HG03432 (cell line): ENCODE data around the gene MMAB.

ENCODE experiments used
- ATAC-seq: cut with Tn5 transposase; IDR thresholded peaks from one replicate; pipeline ENCODE4 v1.9.1; 2021; ENCODE audit warnings: mild to moderate bottlenecking, moderate library complexity; ENCODE audit not compliant: unreplicated experiment

The MMAB gene

DNA sequence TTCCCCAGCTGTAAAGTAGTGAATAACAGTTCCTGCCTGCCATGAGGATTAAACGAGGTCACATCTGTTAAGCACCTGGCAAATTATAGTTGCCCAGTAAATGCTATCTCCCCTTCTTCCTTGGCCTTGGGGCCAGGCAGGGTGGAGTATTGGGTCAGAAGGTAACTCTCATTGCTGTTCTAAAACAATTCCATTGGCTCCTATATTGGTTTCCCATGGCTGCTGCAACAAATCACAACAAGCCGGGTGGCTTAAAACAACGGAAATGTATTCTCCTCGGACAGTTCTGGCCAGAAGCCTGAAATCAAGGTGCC is 31.9 kb downstream of the MMAB start:
- ATAC-seq = no peak

DNA sequence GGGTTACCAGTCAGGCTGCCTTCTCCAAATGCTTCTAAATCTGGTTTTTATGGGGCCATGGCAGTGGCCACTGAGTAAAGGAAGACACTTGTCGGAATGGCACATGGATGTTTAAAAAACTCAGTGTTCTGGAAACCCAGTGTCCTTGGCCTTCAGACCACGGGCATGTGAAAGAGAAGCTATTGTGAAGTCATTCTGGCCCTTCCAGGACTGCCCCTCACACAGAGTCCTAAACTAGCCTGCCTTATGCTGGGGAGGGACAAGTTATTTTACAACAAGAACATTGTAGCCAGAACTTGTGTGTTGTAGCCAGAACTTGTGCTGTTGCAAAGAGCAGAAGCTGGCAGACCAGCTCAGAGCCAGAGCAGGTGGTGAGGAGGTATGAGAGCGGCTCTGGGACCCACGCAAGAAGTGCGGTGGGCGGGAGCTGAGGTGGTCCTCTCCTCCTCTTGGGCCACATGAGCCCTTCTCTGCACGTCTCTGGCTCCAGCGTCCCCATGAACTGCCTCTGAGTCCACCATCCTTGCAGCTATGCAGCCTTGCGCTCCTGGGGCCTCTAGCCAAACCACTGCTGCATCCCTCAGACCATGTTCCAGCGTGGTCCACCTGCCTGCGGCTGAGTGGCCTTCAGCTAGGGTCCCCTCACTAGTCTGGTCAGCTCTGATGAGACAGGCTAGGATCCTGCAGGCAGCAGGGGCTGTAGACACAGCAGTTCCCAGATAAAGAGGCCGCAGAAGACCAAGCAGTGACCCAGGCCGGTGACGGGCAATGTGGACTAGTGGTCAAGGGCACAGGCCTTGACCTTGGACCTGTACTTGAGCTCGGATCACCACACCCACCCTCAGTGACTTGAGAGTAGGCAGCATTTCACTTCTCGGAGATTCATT is 32.5 kb downstream of the MMAB start:
- no peak for ATAC-seq

DNA sequence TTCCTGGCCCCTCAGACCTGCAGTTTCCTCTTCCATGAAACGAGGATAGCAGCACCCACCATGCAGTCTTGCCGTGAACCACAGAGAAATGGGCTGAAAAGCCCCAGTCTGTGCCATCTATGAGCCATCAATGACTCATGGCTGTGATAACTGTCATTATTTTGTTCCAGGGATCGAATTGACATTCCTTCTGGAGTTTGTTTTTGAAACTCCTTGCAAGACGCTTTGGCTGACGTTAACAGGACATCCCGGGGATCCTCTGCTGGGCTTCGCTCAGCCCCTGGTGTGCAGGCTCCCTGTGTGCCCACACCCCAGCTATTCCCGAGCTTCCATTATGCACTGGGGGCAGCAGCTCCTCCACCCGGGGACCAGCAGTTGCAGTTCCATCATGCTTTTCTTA is 33.8 kb downstream of the MMAB start:
- no peak for ATAC-seq

DNA sequence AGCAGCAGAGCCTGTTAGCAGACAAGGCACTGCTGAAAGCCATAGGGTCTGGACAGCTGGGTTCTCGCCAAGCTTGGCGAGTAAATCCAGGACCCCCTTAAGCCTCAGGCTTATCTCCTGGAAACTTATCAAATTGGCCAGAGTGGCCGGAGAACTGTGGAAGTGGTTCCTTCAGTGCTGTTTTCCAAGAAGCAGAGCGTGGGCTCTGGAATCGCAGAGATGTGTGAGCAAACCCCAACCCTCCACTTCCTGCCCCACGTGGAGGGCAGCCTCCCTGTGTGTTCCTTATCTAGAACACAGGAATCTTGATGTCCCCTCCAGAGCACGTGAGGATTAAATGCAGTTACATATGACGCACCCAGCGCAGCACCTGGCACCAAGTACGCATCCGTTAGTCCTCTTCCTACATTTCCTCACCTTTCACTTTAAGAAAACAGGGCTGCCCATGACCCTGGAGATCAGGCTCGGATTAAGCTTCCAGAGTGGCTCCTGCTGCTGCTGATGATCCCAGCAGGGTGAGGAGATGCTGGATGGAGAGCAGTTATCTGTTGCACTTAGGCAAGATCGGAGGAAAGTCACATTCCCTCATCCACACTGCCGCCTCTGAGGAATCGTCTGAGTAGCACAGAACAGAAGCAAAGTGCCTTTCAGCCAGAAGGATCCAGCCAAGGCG is 35.0 kb downstream of the MMAB start:
- ATAC-seq = no peak

DNA sequence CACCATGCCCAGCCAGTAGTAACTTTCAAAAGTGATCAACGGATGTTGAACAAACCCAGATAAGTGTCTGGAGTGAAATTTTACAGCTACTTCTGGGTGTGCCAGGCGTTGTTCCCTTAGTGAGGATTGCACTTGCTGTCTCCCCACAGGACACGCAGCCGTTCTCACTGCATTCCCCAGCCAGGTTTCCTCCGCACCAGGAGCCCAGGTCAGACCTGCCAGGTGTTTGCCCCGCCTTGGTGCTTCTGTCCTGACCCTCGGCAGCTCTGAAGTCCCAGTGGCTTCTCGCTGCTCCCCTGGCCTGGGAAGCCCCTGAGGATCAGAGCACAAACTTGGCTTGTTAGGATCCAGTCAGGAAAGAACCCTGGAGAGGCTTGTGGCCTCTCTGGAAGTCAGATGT is 36.2 kb downstream of the MMAB start:
- ATAC-seq = no peak

DNA sequence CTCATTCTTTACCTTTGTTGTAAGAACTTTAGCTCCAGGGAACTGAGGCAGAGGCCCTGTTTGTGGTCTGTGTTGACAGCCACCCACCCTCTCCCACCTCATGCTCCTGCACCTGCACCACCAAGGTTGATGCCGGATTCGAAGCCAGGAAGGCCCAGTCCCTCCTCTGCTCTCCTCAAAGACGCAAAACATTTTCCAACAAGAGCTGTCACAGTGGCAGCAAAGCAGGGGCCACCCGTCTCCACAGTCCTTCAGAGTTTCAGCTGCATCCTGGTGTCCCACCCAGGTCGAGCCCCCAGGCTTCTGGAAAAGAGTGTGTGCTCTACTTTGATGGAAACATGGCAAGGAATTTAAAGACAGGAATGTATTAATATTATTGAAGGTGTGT is 37.4 kb downstream of the MMAB start:
- no peak for ATAC-seq

DNA sequence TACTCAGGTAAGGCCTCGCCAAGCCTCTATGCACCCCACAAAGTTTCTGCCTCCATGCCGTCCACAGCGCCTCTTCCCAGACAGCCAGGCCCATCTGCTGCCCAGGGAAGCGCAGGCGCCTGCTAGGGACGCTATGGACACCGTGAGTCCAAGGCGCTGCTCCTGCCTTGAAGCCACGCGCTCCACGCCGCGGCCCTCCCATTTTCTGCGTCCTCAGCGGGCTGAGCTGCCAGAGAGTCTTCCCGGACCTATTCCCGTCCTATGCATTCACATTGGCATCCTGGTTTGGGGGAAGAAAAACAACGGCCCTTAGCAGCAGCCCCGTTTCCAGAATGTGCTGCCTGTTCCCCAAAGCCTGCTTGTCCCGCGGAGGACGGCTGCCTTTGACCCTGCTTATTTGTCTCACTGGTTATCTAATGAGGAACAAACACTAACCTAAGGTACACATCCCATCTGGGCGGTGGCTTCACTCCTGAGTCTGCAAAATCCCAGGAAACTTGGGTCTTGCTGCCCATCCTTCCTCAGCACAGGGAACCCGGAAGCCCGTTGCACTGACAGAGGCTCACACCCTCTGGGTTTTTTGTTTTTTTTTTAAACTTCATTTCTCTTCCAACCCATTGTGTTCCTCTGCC is 38.0 kb downstream of the MMAB start:
- ATAC-seq = no peak

DNA sequence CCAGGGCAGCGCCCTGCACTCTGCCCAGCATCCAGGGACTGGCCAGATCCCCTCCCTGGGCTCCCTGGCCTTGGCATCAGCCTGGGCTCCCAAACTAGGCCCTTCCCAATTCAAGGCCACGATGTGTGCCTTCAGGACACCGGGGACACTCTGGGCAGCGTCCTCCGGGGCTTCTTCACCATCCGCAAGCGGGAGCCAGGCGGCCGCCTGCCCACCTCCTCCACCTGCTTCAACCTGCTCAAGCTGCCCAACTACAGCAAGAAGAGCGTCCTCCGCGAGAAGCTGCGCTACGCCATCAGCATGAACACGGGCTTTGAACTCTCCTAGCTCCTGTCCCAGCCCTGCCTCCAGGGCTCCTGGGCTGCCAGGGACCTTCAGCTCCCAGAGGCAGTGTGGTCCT is 38.8 kb downstream of the MMAB start:
- ATAC-seq = no peak

DNA sequence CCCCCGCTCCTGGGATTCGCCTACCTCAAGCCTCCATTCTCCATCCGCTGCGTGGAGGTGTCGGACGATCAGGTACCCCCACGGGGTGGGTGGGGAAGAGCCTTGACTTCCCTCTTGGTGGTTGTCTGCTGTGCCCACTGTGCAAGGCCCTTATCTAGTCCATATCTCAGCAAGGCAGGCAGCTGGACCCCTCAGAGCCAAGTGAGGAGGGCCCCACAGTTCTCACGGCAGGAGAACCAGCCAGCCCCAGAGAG is 39.9 kb downstream of the MMAB start:
- ATAC-seq = no peak

DNA sequence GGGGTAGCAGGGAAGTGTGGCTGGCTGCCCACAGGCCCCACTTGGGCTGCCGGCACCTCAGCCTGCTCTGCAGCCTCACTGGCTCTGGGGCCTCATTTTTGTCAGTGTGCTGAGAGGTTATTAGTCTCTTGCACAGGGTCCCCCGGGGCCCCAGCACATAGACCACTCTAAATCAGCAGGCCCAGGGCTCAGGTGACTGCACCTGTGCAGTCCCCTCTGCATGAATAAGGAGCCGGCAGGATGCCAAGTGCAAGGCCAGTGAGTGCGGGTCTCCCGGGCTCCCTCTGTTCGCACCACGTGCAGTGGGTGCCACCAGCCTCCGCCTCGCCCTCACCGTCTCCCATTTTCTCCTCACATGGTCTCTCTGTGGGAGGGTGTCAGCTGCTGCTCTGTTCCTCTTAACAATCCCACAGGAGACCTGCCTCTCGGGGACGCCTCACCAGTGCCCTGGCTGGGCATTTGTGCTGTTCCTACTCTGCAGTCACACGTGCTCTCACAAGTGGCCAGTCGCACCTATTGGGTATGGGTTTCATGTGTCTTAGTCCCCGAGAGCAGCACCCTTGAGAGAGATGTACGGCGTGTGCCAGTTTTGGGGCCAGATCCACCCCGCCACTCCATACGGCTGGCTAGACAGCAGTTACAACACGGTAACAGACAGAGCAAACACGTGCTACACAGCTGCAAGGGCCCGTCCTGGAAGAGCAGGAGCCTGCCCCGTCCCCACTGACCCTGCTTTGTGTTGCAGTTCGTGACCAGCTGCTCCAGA is 40.4 kb downstream of the MMAB start:
- no peak for ATAC-seq

DNA sequence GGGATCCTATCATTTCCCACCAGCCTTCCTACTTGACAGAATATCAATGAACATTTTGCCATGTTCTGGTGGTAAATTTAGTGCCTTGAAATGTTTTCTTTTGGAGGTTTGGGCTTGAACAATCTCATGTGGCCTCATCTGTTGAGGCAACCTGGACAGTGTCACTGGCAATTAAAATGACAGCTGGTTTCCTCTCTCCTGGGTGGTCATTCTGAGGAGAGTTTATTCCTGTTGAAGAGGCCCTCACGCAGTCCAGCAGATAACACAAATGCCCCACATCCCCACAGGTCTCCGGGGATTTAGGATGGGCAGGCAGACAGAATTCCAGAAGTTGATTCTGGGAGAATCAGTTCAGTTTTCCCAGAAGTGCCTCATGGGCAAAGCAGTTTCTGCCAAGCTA is 41.9 kb downstream of the MMAB start:
- ATAC-seq = no peak

DNA sequence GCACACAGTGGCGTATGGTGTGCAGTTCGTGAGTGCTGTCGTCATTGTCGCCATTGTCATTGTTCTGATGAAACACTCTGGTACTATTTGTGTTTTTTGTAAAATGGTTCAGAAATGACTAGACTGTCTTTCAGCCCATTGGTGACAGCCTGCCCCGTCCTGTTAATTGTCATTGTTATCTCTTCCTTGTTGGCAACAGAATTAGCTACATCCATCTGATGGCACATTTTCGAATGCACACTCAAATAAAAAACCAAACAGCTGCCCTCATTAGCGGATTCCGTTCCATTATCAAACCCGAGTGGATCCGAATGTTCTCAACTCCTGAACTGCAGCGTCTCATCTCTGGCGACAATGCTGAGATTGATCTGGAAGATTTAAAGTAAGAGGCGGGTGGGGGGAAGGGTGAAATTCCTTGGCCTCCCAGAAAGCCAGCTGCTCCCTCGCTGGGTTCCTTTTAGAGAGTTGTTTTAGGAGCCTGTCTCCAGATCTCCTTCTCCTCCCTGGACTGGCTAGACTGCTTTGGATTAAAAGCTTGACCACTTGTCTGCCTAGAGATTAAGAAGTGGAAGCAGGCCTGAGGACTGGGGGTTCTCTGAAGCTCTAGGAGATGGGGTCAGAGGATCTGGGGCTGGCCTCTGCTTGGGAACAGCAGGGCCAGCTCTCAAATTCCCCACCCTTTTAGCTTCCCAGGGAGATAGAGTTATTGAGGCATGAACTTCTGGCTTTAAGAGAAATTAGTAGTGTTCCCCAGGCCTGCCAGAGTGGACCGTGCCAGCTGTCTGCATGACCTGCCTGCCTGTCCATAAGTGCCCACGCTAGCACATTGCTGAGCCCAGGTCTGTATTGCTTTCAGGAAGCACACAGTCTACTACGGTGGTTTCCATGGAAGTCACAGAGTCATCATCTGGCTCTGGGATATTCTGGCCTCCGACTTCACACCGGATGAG is 43.3 kb downstream of the MMAB start:
- ATAC-seq = no peak

DNA sequence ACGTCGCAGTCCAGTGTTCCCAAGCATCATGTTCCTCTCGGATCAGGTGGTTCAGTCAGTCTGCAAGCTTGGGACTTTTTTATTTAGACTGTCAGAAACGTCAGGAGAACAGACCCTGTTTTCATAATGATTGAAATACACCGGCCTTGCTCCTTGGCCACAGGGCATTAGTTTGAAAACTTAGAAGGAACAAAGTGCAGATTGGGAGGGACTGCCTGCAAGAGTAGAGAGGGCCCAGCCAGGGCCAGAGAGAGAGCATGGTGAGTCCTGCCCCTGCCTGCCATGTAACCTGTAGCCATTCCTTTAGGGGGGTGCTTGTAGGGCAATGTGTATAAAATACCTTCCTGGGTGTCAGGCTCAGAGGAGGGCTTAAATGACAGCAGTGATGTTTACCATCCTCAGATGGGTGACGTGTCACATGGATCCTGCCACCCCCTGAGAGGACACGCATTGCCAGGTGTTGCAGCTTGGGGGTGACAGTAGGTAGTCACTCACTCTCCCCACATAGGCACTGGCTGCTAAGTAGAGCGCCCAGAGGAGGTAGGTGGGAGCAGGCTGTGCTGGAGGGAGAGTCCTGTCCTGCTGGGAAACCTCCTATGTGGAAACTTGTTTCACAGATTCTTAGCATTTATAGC is 45.7 kb downstream of the MMAB start:
- no peak for ATAC-seq

DNA sequence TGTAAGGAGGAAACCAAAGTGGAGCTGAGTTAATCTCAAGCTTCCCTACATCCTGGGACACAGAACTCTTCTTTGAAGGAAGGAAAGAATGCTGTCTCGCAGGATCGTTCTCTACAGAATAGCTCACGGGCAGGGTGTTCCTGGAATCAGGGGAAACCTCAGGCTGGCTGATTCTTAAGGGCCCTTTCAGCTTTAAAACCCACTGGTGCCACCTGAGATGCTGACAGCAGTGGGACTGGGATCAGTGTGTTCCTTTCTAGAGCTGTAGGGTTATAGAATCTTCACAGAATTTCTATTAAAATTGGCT is 48.1 kb downstream of the MMAB start:
- ATAC-seq = no peak

DNA sequence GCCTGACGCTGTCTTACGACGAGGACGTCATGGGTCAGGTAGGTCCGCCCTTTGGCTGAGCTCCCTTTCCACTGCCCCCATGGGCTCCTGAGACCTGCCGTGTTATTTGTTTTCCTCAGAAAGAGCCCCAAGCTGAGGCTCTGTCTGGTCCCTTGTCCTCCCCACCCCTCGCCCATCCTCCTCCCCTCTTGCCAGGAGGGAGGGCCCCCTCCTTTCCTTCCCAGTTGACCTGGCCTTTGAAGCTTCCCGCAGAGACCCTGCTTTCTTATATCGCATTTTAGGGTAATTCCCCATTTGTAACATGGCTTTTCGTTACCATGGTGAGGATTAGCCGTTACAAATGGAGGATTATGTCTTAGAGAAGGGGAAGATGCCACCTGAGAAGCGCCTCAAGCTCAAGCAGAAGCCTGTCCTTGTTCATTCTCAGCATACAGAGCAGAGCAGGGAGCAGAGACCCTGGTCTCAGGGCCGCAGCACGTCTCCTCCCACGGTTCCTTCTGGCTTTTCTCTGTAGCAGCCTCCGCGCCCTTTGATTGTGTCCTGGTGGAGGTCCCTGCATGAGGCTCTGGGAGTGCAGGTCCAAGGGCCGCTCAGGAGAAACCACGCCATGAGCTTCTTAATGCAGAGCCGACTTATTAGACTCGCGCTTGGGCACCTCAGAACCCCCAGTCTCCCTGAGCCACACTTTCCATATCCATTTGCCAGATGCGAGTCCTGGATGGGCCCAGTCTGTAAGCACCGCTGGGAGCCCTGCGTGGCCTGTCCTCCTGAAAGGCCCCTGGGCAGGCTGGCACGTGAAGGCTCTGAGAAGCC is 48.6 kb downstream of the MMAB start:
- ATAC-seq = no peak

DNA sequence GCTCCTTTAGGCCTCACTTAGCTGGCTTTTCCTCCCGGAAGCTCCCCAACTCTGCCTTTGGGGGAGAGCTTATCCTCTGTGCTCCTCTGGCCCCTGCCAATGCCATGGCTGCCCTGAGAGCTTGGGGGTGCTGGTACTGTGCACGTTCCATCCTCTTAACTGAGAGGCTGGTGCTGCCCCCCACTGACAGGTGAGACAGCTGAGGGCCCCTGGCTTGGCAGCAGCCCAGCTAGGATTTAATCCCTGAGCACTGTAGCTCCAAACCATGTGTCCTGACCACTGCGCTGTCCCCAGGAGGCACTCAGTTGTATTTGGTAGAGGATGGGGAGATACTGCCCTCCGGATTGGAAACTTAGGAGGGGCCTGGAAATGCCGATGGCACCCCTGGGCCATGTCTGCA is 49.8 kb downstream of the MMAB start:
- no peak for ATAC-seq

DNA sequence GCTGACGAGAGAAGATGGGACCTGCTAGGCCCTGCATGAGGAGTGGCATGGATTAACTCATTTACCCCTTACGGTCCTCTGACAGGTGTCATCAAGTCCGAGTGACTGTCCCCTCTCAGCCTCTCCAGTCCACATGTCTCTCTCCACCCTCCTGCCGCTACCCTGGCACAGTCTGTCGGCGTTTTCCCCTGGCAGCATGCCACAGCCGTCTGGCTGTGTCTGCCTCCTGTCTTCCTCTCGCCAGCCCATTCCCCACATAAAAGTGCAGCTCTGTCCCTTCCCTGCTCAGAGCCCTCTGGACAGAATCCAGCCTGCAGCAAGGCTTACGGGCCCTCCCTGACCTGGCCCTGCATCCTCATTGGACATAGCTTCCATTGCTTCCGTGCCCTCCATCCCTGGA is 50.2 kb downstream of the MMAB start:
- ATAC-seq = no peak

DNA sequence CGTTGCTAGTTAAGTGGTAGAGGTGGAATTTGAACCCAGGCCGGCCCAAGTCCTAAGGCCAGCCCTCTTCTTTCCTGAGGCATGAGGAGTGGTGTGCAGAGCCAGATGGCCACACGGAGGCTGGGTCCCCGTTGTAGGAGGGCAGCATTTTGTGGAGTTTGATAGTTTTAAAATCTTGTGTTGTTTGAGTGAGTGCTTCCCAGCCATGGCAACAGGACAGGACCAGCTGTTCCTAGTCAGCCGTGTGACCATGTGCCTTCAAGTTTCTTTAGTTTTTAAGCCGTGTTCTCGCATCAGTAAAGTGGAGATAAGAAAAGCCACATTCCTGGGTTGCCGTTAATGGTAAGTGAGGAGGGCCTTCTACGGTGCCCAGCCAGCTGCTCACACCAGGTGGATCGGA is 51.5 kb downstream of the MMAB start:
- ATAC-seq = no peak

DNA sequence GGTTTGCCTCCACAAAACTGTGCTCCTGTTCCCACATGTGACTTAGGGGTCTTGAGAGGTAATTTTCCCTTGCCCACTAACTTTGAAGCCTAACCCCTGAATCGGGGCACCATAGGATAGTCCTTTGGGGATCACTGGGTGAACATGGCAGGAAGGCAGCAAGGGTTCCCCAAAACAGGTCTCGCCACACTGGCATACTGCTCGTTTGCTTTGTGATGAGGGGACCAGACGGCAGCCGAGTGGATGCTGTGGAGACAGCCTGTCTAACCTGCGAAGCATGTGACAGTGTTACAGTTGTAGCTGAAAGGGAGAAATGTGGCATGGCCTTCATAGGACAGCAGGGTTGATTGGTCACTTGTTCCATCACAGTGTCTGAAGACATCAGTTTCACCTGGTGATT is 53.5 kb downstream of the MMAB start:
- ATAC-seq = no peak
